HG03565 (cell line): ENCODE results near the gene MEG3.

ENCODE experiments used
- ATAC-seq: cut with Tn5 transposase; IDR thresholded peaks from one replicate; pipeline ENCODE4 v1.9.1; 2021; ENCODE audit warnings: mild to moderate bottlenecking, moderate library complexity; ENCODE audit not compliant: unreplicated experiment

The MEG3 gene

GRCh38 chr14:100862277-100862676, 36.4 kb downstream of the MEG3 start:
- ATAC-seq = no peak

- no peak for ATAC-seq
These were observed 36.9 kb downstream of the MEG3 start for GRCh38 chr14:100862793-100863192.

GRCh38 chr14:100864206-100864605, 38.3 kb downstream of the MEG3 start:
- ATAC-seq = no peak

GRCh38 chr14:100864960-100865681, 39.2 kb downstream of the MEG3 start:
- no peak for ATAC-seq

- no peak for ATAC-seq
These were observed 40.0 kb downstream of the MEG3 start for GRCh38 chr14:100865682-100866591.

GRCh38 chr14:100866666-100867630, 41.0 kb downstream of the MEG3 start:
- ATAC-seq = no peak

GRCh38 chr14:100867631-100868315, 41.9 kb downstream of the MEG3 start:
- no peak for ATAC-seq

- ATAC-seq = no peak
These were observed 42.9 kb downstream of the MEG3 start for GRCh38 chr14:100868621-100869370.

- no peak for ATAC-seq
These were observed 45.6 kb downstream of the MEG3 start for GRCh38 chr14:100871234-100872186.

- no peak for ATAC-seq
These were observed 46.6 kb downstream of the MEG3 start for GRCh38 chr14:100872259-100873095.

GRCh38 chr14:100873096-100873482, 47.2 kb downstream of the MEG3 start:
- ATAC-seq = no peak

- no peak for ATAC-seq
These were observed 48.1 kb downstream of the MEG3 start for GRCh38 chr14:100874051-100874410.

- no peak for ATAC-seq
These were observed 48.6 kb downstream of the MEG3 start for GRCh38 chr14:100874411-100875091.

- ATAC-seq = no peak
These were observed 49.2 kb downstream of the MEG3 start for GRCh38 chr14:100875126-100875525.

GRCh38 chr14:100875861-100876590, 50.1 kb downstream of the MEG3 start:
- ATAC-seq = no peak
